HEK293 (cell line): ENCODE data around the gene ATP5PO.
"Not testable (repeated sequence)": the region's sequence is repeated elsewhere in the genome, so short reads cannot be mapped to it uniquely, and the experiment has no call there.

ENCODE experiments used
- CTCF ChIA-PET: fragments of 350-600 bp; formaldehyde crosslinking; extraction: SDS; loops from one replicate; lab custom pipeline; 2021; ENCODE audit warnings: antibody characterized with exemption; lab: Yijun Ruan, JAX
- POLR2A ChIA-PET: fragments of 300-600 bp; formaldehyde crosslinking; extraction: SDS; loops from one replicate; lab custom pipeline; 2020; ENCODE audit warnings: antibody characterized with exemption, inconsistent platforms; lab: Yijun Ruan, JAX
- H3K27ac ChIP-seq: fragments of 200-500 bp; sonication (Bioruptor generic); 2 replicates; pipeline ENCODE4 v1.5.1; 2014; ENCODE audit warnings: low read depth, low read length, control low read depth, inconsistent platforms; ENCODE audit errors: extremely low read depth
- H3K36me3 ChIP-seq, 2 experiments: fragments of 200-500 bp in 1 of 2; sonication (Bioruptor generic) in 1 of 2; 1 replicate in 1 of 2; 2 replicates in 1 of 2; pipeline ENCODE4 v1.5.1; 2014 to 2017; ENCODE audit warnings: inconsistent platforms in 2 of 2, low read length in 2 of 2; ENCODE audit not compliant: control insufficient read depth in 2 of 2, insufficient read depth in 1 of 2
- H3K4me1 ChIP-seq: fragments of 200-500 bp; sonication (Bioruptor generic); 2 replicates; pipeline ENCODE4 v1.5.1; 2014; ENCODE audit warnings: mild to moderate bottlenecking, low read length, inconsistent platforms; ENCODE audit not compliant: control insufficient read depth, insufficient read depth
- H3K4me3 ChIP-seq: 2 replicates; pipeline ENCODE4 v1.5.1; 2011; ENCODE audit warnings: low read depth, mild to moderate bottlenecking, control low read depth, low read length, moderate library complexity
- H3K9me3 ChIP-seq: fragments of 200-500 bp; sonication (Bioruptor generic); 2 replicates; pipeline ENCODE4 v1.5.1; 2014; ENCODE audit warnings: low read depth, low read length, inconsistent platforms; ENCODE audit not compliant: control insufficient read depth, insufficient read depth
- MZF1 ChIP-seq: fragments of 450-650 bp; formaldehyde crosslinking; IDR thresholded peaks from 2 replicates; pipeline ENCODE4 v1.5.1; 2017; ENCODE audit warnings: missing biosample characterization, missing genetic modification characterization, borderline replicate concordance
- SETDB1 ChIP-seq: IDR thresholded peaks from one replicate; pipeline ENCODE4 v1.6.1; 2017; ENCODE audit warnings: mild to moderate bottlenecking, low read length, moderate library complexity, mixed read lengths; ENCODE audit not compliant: insufficient read length
- TSHZ1 ChIP-seq: fragments of 450-650 bp; formaldehyde crosslinking; IDR thresholded peaks from 2 replicates; pipeline ENCODE4 v1.5.1; 2016; ENCODE audit warnings: missing biosample characterization, missing genetic modification characterization, borderline replicate concordance
- ZBTB20 ChIP-seq: fragments of 450-650 bp; formaldehyde crosslinking; IDR thresholded peaks from 2 replicates; pipeline ENCODE4 v1.5.1; 2016; ENCODE audit warnings: missing biosample characterization, missing genetic modification characterization
- ZNF19 ChIP-seq: fragments of 450-650 bp; formaldehyde crosslinking; IDR thresholded peaks from 2 replicates; pipeline ENCODE4; 2016; ENCODE audit warnings: missing biosample characterization, missing genetic modification characterization, low read depth
- ZNF341 ChIP-seq: fragments of 450-650 bp; formaldehyde crosslinking; IDR thresholded peaks from 2 replicates; pipeline ENCODE4; 2016; ENCODE audit warnings: low read depth, missing biosample characterization, missing genetic modification characterization
- ZNF416 ChIP-seq: fragments of 450-650 bp; formaldehyde crosslinking; IDR thresholded peaks from 2 replicates; pipeline ENCODE4 v1.5.1; 2016; ENCODE audit warnings: missing biosample characterization, missing genetic modification characterization
- ZNF449 ChIP-seq: fragments of 450-650 bp; formaldehyde crosslinking; IDR thresholded peaks from 2 replicates; pipeline ENCODE4 v1.5.1; 2017; ENCODE audit warnings: missing biosample characterization, mild to moderate bottlenecking, missing genetic modification characterization, moderate library complexity
- ZNF488 ChIP-seq: fragments of 450-650 bp; formaldehyde crosslinking; IDR thresholded peaks from 2 replicates; pipeline ENCODE4 v1.5.1; 2016; ENCODE audit warnings: missing biosample characterization, missing genetic modification characterization
- ZNF610 ChIP-seq: fragments of 450-650 bp; formaldehyde crosslinking; IDR thresholded peaks from 2 replicates; pipeline ENCODE4 v1.5.1; 2016; ENCODE audit warnings: missing biosample characterization, missing genetic modification characterization, borderline replicate concordance
- ZNF624 ChIP-seq: fragments of 450-650 bp; formaldehyde crosslinking; IDR thresholded peaks from 2 replicates; pipeline ENCODE4 v1.5.1; 2017; ENCODE audit warnings: missing biosample characterization, missing genetic modification characterization

ATP5PO gene

GRCh38 chr21:33867868-33868267 lies 47.7 kb downstream of the ATP5PO start:
- H3K4me1 ChIP-seq, POLR2A ChIA-PET, H3K4me3 ChIP-seq, H3K36me3 ChIP-seq, H3K9me3 ChIP-seq, H3K27ac ChIP-seq: not testable (repeated sequence)
- peak; percentile 94 for TF ChIP-seq ZNF449
- CTCF ChIA-PET: interaction anchor here (0.6 kb wide), 1 partner anchor 13 kb away, joined by 3 read pairs; no protein-coding TSS in a partner anchor

GRCh38 chr21:33866826-33867225 lies 48.8 kb downstream of the ATP5PO start:
- H3K27ac ChIP-seq: no peak overlapping the region
- POLR2A ChIA-PET: no interaction called here

GRCh38 chr21:33865996-33866575 lies 49.5 kb downstream of the ATP5PO start:
- no peaks in the 10 kb centered on the region for H3K4me1 ChIP-seq
- POLR2A ChIA-PET: no interaction called here
- no peaks in the 10 kb centered on the region for H3K36me3 ChIP-seq
- TF ChIP-seq ZNF610 (tag by site-specific recombination): no peak
- CTCF ChIA-PET: interaction anchor here (0.6 to 1.2 kb wide), 2 partner anchors 11 to 332 kb away, joined by 3 read pairs; no protein-coding TSS in a partner anchor
- H3K4me3 ChIP-seq: no peak overlapping the region
- H3K9me3 ChIP-seq: no peaks in the 10 kb centered on the region
- no peak overlapping the region for H3K27ac ChIP-seq

More at GRCh38 chr21:33866826-33867225, 48.8 kb downstream of the ATP5PO start:
- Histone ChIP-seq H3K4me1 (no peaks in the 10 kb centered on the region), H3K4me3 (no peak overlapping the region), H3K9me3 (no peaks in the 10 kb centered on the region), H3K36me3 (no peaks in the 10 kb centered on the region)
- TF ChIP-seq TSHZ1 (no peak), ZNF416 (tag by site-specific recombination) (no peak), ZBTB20 (tag by site-specific recombination) (0 out of 2 replicates have a peak, but pooled peaks have one; percentile 14), ZNF19 (tag by site-specific recombination) (no peak)
- CTCF ChIA-PET: no interaction called here

- POLR2A ChIA-PET: no interaction called here
- TF ChIP-seq ZNF488 (tag by site-specific recombination) (no peak), ZNF624 (tag by site-specific recombination) (no peak), ZNF341 (tag by site-specific recombination) (no peak), ZNF610 (tag by site-specific recombination) (no peak), SETDB1 (no peak), MZF1 (tag by site-specific recombination) (no peak)
- CTCF ChIA-PET: interaction anchor here (1.2 kb wide), 1 partner anchor 10 kb away, joined by 3 read pairs; no protein-coding TSS in a partner anchor
- no peaks in the 10 kb centered on the region for H3K4me1 ChIP-seq
- H3K27ac ChIP-seq: no peak overlapping the region
- no peak overlapping the region for H3K4me3 ChIP-seq
- H3K9me3 ChIP-seq: no peaks in the 10 kb centered on the region
- H3K36me3 ChIP-seq: no peaks in the 10 kb centered on the region
Measured at GRCh38 chr21:33865176-33865575, 50.4 kb downstream of the ATP5PO start.
